DOHH2 (cell line): Measurements from ENCODE around the gene GRM5.

Experiments used
- H3F3A ChIP-seq: fragments of 200-600 bp; sonication (generic), shearing (Covaris generic); 2 replicates; pipeline ENCODE4 v1.6.0; 2016; ENCODE audit warnings: antibody characterized with exemption, mild to moderate bottlenecking; ENCODE audit not compliant: control insufficient read depth, insufficient read depth
- H3K27ac ChIP-seq: fragments of 200-600 bp; sonication (generic); 2 replicates; pipeline ENCODE4 v1.5.1; 2014; ENCODE audit warnings: low read depth, mild to moderate bottlenecking, low read length, moderate library complexity
- H3K27me3 ChIP-seq: fragments of 200-600 bp; sonication (generic); 2 replicates; pipeline ENCODE4 v1.6.1; 2014; ENCODE audit warnings: mild to moderate bottlenecking, low read length, mixed read lengths; ENCODE audit not compliant: control insufficient read depth
- H3K36me3 ChIP-seq: fragments of 200-600 bp; sonication (generic); 2 replicates; pipeline ENCODE4 v1.6.1; 2014; ENCODE audit warnings: mild to moderate bottlenecking, low read length, moderate library complexity, mixed read lengths; ENCODE audit not compliant: control insufficient read depth
- H3K4me1 ChIP-seq: fragments of 200-600 bp; sonication (generic); 2 replicates; pipeline ENCODE4 v1.6.1; 2014; ENCODE audit warnings: mild to moderate bottlenecking, low read length, mixed read lengths; ENCODE audit not compliant: control insufficient read depth
- H3K4me2 ChIP-seq: fragments of 200-600 bp; sonication (generic); 2 replicates; pipeline ENCODE4 v1.6.0; 2014; ENCODE audit warnings: mild to moderate bottlenecking, low read length, moderate library complexity
- H3K4me3 ChIP-seq: fragments of 200-600 bp; sonication (generic); 2 replicates; pipeline ENCODE4 v1.5.1; 2014; ENCODE audit warnings: mild to moderate bottlenecking, low read length, mixed read lengths
- H3K79me2 ChIP-seq: fragments of 200-600 bp; sonication (generic); 2 replicates; pipeline ENCODE4 v1.6.1; 2014; ENCODE audit warnings: mild to moderate bottlenecking, low read length, mixed read lengths; ENCODE audit not compliant: control insufficient read depth
- H3K9me2 ChIP-seq: fragments of 200-600 bp; sonication (generic); replicated peaks from 2 replicates; pipeline ENCODE4 v1.6.1; 2014; ENCODE audit warnings: mild to moderate bottlenecking, low read length, mixed read lengths; ENCODE audit not compliant: control insufficient read depth
- H3K9me3 ChIP-seq: fragments of 200-600 bp; sonication (generic); 2 replicates; pipeline ENCODE4 v1.6.1; 2014; ENCODE audit warnings: antibody characterized with exemption, low read length, mixed read lengths; ENCODE audit not compliant: control insufficient read depth, insufficient read depth
- H4K20me1 ChIP-seq: fragments of 200-600 bp; sonication (generic); 2 replicates; pipeline ENCODE4 v1.6.0; 2014; ENCODE audit warnings: low read depth, mild to moderate bottlenecking, antibody characterized with exemption, low read length, moderate library complexity; ENCODE audit not compliant: control insufficient read depth, insufficient read depth
- EZH2phosphoT487 ChIP-seq: fragments of 200-600 bp; sonication (generic); IDR thresholded peaks from 2 replicates; pipeline ENCODE4 v1.6.1; 2017; ENCODE audit warnings: borderline replicate concordance, mild to moderate bottlenecking, antibody characterized with exemption, low read length, moderate library complexity, mixed read lengths
- TF ChIP-seq, protein P1 (sequence below): fragments of 200-600 bp; sonication (generic); IDR thresholded peaks from one replicate; pipeline ENCODE4 v1.5.1; 2014; ENCODE audit warnings: antibody characterized with exemption, mild to moderate bottlenecking, low read depth, low read length; ENCODE audit not compliant: poor library complexity, severe bottlenecking

The GRM5 gene

DNA sequence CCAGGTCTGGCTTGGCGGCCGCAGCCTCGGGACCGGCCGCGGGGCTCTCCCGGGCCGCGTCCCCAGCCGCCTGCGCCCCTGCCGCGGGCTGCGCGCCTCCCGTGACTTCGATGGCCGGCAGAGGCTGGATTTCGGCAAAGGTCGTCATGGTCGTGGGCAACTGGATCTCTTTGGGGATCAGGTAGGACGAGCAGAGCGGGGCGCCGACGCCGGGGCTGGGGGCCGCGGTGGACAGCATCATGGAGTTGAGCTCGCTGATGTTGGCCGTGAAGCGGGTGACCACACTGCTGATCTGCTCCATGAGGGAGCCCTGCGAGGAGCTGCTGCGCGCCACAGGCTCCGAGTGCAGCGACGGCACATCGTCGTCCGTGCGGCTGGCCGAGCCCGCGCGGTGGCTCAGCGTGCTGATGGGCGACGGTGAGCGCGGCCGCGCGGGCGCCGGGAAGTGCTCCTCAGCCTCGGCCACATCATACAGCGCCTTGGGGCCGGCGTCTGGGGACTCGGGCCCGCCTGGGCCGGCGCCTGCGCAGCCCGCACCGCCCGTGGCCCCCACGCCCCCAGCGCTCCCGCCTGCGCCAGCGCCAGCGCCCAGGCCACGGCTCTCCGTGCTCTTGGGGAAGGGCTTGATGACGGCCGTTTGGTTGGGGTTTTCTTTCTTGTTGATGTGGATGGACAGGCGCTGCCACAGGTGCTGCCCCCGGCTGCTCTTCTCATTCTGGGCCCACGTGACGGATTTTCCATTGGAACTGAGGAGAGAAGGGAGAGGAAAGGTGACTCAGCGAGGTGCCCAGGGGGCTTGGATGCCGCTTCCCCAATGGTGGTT lies 556.8 kb downstream of the GRM5 start:
- Histone ChIP-seq H3K4me1 (no peaks in the 10 kb centered on the region), H3K4me3 (no peak overlapping the region), H3K79me2 (no peaks in the 10 kb centered on the region), H3F3A (no peaks in the 10 kb centered on the region), H4K20me1 (no peaks in the 10 kb centered on the region), H3K9me2 (no peaks in the 10 kb centered on the region), H3K27me3 (no peaks in the 10 kb centered on the region), H3K4me2 (no peak overlapping the region), H3K27ac (no peak overlapping the region), H3K36me3 (no peaks in the 10 kb centered on the region), H3K9me3 (no peaks in the 10 kb centered on the region)
- TF ChIP-seq, protein P1, sequence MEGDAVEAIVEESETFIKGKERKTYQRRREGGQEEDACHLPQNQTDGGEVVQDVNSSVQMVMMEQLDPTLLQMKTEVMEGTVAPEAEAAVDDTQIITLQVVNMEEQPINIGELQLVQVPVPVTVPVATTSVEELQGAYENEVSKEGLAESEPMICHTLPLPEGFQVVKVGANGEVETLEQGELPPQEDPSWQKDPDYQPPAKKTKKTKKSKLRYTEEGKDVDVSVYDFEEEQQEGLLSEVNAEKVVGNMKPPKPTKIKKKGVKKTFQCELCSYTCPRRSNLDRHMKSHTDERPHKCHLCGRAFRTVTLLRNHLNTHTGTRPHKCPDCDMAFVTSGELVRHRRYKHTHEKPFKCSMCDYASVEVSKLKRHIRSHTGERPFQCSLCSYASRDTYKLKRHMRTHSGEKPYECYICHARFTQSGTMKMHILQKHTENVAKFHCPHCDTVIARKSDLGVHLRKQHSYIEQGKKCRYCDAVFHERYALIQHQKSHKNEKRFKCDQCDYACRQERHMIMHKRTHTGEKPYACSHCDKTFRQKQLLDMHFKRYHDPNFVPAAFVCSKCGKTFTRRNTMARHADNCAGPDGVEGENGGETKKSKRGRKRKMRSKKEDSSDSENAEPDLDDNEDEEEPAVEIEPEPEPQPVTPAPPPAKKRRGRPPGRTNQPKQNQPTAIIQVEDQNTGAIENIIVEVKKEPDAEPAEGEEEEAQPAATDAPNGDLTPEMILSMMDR, result no peak
- TF ChIP-seq EZH2phosphoT487, result no peak

GRCh38 chr11:88508418-88508758 lies 557.4 kb downstream of the GRM5 start:
- no peak overlapping the region for H3K4me2 ChIP-seq

GRCh38 chr11:88507771-88508417 lies 557.9 kb downstream of the GRM5 start:
- no peak overlapping the region for H3K27ac ChIP-seq
- H3K4me2 ChIP-seq, result no peak overlapping the region
- H3F3A ChIP-seq, result no peaks in the 10 kb centered on the region
- H3K9me2 ChIP-seq, result no peaks in the 10 kb centered on the region
- H3K27me3 ChIP-seq, result no peaks in the 10 kb centered on the region
- H3K36me3 ChIP-seq, result no peaks in the 10 kb centered on the region
- no peak overlapping the region for H3K4me3 ChIP-seq
- H3K79me2 ChIP-seq, result no peaks in the 10 kb centered on the region
- TF ChIP-seq, protein P1, result no peak
- TF ChIP-seq EZH2phosphoT487, result no peak
- H3K9me3 ChIP-seq, result no peaks in the 10 kb centered on the region
- H4K20me1 ChIP-seq, result no peaks in the 10 kb centered on the region
- no peaks in the 10 kb centered on the region for H3K4me1 ChIP-seq

More at GRCh38 chr11:88508418-88508758, 557.4 kb downstream of the GRM5 start:
- H3F3A ChIP-seq, result no peaks in the 10 kb centered on the region
- H3K27me3 ChIP-seq, result no peaks in the 10 kb centered on the region
- H3K4me3 ChIP-seq, result no peak overlapping the region
- no peaks in the 10 kb centered on the region for H3K4me1 ChIP-seq
- no peaks in the 10 kb centered on the region for H3K9me3 ChIP-seq
- no peaks in the 10 kb centered on the region for H3K36me3 ChIP-seq
- no peaks in the 10 kb centered on the region for H3K9me2 ChIP-seq
- no peaks in the 10 kb centered on the region for H4K20me1 ChIP-seq
- no peak overlapping the region for H3K27ac ChIP-seq
- no peak for TF ChIP-seq EZH2phosphoT487
- TF ChIP-seq, protein P1, result no peak
- no peaks in the 10 kb centered on the region for H3K79me2 ChIP-seq
